GM19372 (cell line): ENCODE measurements around the gene DAW1.
"Not testable (repeated sequence)": the region's sequence is repeated elsewhere in the genome, so short reads cannot be mapped to it uniquely, and the experiment has no call there.

Experiments
- ATAC-seq: cut with Tn5 transposase; IDR thresholded peaks from one replicate; pipeline ENCODE4 v1.9.1; 2021; ENCODE audit warnings: mild to moderate bottlenecking, low read depth, moderate library complexity; ENCODE audit not compliant: unreplicated experiment

Gene DAW1, protein sequence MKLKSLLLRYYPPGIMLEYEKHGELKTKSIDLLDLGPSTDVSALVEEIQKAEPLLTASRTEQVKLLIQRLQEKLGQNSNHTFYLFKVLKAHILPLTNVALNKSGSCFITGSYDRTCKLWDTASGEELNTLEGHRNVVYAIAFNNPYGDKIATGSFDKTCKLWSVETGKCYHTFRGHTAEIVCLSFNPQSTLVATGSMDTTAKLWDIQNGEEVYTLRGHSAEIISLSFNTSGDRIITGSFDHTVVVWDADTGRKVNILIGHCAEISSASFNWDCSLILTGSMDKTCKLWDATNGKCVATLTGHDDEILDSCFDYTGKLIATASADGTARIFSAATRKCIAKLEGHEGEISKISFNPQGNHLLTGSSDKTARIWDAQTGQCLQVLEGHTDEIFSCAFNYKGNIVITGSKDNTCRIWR

DNA sequence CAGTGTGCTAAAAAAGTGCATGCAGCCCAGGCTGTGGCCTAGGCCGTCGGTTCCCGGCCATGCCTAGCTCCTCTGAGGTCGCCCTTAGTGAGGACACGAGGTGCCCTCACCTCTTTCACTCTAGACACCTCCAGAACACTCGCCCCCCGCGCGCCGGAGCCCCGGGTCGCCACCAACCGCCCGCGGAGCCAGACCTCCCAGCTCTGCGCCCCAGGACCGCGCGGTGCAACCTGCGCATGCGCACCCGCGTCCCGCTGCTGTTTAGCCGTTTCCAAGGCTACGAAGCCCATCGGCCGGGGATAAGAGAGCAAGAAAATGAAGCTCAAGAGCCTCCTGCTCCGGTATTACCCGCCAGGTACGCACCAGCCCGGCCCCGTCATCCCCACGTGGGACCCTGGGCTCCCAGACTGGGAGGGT lies at the start of gene DAW1:
Gene DAW1 (plus strand): TSS at position 257 of the 417 bp plus-strand sequence. CDS start 59 bp downstream, at position 316.
- ATAC-seq = no peak

DNA sequence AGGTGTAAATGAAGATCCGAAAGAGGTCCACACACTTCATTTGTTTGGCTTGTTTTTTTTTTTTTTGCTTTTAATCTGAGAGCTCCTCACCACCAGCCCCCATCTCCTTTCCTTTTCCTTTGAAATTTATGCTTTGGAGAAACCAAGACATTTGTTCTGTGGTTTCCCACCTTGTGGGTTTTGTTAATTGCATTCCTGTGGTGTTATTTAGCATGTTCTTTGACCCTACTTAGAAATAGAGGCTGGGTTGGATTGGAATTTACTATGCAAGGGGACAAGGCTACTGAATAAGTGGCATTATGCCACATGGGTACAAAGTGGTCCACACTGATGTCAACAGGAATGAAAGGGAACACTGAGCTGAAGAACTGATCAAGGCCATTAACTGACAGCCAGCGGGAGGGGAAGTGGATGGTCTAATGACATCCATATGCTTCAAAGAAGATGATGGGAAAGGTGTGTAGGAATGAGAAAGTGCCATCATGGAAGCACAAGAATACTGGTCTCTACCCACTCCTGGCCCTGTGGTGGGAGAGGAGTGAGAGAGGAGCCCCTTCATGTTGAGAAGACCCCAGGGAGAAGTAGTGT lies 48.9 kb upstream of the DAW1 start:
- no peak for ATAC-seq

DNA sequence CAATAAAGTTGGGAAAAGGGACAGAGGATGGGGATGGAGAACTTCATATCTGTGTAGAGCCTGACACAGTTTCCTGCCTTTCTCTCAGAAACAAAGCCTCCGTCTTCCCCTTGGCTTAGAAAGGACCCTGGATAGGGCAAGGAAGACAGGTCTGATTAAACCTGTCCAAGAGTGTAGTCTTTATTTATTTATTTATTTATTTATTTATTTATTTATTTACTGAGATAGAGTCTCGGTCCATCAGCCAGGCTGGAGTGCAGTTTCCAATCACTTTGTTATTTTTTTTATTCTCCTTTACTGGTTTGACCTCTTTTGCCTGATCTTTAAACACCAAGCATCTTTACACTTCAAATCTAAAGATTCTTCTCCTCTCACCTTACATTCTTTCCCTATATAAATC lies 47.5 kb upstream of the DAW1 start:
- no peak for ATAC-seq

DNA sequence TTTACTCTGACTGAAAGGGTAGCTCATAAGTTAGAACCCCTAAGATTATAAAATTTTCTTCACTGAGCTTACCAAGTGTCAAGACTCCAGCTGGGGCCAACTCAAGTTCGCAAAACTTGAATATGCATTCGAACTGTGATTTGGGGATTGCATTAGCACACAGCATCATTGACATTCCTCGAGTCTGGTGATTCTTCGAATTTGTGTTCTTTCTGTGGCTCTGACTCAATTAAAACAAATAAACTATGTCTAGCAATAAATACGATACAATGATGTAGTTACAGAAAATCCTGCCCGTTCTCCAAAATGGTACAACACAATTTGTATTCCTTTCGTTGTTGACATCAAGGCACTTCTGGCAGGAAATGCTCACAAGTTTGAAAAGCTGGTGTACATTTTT lies 46.7 kb upstream of the DAW1 start:
- no peak for ATAC-seq

DNA sequence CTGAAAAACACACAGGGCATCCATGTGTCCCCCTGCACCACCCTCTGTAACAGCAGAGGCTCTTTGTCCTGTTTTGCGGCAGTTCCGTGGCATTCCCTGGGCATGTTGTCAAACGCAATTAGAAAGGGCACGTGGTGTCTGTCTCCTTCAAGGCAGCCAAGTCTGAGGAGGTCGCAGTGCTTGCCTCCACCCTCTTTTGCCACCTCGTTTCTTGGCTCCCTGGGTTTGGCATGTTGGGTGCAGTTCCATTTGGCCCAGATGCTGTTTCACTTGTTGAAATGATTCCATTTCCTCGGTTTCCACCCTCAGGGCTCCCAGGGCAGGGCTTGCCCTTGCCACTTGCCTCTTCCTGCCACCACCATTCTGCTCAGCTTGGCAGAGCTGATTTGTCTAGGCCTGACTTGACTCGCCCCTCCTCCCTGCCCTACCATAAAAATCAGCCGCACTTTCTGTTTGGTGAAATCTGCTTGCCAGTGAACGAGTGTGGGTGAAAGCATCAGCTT lies 45.4 kb upstream of the DAW1 start:
- ATAC-seq = no peak

DNA sequence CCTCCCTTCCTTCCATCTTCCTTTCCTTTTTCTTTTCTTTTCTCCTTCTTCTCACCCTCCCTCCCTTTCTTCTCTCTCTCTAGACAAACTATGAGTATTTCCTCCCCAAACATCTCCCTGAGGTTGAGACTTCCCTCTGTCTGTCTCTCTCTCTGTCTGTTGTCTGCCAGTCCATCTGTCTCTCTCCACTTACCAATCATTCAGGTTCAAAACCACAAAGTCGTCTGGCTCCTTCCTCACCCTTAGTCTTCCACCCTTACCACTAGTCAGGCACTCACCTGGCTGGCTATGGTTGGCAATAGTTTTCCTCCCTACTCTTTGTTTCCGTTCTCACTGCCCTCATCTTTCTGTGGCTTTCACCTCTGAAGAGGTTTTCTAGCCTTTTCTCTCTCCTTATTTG lies 44.9 kb upstream of the DAW1 start:
- no peak for ATAC-seq

DNA sequence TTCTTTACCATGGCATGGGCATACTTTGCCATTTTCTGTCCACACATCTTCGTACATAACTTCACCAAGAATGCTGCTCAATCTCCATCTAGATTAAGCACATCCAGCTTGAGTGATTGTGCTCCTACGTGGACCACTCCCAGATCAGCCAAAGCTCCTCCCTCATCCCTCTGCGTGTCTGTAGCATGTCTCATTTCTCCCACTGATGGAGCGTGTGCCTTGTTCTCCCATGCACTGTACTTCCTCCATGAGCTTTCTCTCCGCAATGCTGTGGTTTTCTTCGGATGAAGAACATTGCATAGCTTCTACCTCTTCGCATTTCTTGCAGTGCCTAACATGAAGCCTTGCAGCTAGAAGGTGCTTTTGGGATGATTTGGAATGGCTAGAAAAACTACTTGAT lies 44.3 kb upstream of the DAW1 start:
- ATAC-seq = no peak

DNA sequence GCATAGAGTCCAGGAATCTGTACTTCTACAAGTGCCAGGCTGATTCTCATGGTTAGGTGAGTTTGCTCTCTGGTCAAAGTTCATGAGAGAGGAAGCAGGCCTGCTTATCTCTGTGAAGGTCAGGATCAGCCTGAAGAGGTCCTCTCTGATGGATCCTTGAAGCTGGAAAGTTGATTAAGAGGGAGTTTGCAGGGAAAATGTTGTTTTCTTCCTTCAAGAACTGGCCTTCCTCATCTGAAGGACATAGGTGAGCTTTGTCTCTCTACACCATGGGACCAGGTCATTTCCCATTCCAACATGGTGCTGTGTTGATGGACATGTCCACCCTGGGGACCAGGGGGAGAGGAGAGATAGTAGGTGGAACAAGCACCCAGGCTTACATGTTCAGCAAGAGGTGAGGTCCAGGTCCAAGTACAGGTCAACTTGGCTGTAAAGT lies 42.9 kb upstream of the DAW1 start:
- ATAC-seq = no peak

DNA sequence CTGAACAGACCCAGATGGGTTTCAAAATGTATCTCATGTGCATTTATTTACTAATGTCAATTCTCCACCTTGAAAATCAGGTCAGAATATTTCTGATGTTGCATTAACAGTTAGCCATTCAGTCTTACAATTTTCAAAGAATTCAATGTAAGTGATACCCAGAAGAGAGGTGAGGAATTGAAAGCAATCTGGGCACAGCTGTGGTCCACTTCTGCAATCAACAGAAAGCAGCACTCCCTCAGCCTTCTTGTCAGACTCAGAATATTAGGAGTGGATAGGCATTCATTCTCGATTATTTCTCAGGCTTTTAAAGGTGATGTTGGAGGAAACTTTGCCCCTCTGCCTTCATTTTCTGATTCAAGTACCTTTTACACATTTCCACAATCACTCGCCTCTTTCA lies 42.1 kb upstream of the DAW1 start:
- ATAC-seq = no peak

DNA sequence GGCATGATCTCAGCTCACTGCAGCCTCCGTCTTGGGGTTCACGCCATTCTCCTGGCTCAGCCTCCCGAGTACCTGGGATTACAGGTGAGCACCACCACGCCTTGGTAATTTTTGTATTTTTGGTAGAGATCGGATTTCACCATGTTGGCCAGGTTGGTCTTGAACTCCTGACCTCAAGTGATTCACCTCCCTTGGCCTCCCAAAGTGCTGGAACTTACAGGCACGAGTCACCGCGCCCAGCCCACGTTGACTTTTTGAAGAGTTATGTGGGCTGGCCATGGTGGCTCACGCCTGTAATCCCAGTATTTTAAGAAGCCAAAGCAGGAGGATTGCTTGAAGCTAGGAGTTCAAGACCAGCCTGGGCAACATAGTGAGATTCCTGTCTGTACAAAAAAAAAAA lies 37.0 kb upstream of the DAW1 start:
- ATAC-seq = no peak

DNA sequence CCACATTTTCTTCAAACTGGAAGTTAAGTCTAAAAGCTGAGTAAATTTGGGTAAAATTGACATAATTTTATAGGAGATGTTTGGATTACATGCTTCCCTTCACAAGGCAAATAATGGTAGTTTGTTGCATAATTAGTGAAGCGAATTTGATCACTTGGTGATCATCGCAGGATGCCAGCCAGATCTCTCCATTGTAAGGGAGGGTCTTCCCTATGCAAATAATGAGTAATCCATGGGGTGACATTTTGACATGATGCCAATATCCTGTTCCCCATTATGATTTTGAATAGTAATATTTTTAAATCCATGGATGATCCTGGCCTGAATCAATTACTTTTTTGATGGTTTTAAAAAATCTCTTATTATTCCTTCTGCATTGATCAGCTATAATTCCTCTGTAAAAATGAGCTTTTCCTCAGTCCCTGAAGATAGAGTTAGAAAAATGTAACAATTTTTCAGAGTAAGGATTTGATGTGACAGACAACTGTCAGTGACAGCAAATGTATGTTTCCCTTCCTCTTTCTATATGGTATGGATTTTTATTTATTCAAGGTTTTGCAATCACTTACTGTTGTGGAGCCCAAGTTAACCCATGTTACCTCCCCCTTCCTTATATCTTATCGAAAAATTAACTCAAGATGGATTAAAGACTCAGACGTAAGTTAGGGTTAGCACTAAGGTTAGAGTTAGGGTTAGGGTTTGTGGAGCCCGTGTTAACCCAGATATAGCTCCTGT lies 36.3 kb upstream of the DAW1 start:
- ATAC-seq = no peak

DNA sequence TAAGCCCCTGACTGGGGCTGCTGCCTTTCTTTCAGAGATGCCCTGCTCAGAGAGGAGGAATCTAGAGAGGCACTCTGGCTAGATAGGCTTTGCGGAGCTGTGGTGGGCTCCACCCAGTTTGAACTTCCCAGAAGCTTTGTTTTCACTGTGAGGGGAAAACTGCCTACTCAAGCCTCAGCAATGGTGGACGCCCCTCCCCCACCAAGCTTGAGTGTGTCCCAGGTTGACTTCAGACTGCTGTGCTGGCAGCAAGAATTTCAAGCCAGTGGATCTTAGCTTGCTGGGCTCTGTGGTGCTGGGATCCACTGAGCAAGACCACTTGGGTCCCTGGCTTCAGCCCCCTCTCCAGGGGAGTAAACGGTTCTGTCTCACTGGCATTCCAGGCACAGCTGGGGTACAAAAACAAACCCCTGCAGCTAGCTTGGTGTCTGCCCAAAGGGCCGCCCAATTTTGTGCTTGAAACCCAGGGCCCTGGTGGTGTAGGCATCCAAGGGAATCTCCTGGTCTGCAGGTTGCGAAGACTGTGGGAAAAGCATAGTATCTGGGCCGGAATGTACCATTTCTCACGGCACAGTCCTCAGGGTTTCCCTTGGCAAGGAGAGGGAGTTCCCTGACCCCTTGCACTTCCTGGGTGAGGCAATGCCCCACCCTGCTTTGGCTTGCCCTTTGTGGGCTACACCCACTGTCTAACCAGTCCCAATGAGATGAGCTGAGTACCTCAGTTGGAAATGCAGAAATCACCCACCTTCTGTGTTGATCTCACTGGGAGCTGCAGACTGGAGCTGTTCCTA lies 31.9 kb upstream of the DAW1 start:
- ATAC-seq = not testable (repeated sequence)

DNA sequence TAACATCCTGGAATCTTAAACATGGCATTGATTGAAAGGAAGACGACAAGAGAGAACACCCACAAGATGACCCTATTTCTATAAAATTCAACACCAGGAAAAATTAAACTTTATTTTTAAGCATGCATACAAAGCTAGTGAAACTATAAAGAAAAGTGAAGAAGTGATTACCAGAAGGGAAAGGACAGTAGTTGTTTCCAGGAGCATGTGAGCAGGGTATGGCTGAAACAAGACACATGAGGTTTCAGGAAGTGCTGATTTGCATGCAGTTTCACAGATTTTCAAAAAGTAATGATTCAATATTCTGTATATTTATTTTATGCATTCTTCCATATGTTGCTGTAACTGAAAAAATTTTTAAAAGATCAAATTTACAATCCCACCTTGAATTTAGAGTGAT lies 24.6 kb upstream of the DAW1 start:
- ATAC-seq = peak; percentile 60

DNA sequence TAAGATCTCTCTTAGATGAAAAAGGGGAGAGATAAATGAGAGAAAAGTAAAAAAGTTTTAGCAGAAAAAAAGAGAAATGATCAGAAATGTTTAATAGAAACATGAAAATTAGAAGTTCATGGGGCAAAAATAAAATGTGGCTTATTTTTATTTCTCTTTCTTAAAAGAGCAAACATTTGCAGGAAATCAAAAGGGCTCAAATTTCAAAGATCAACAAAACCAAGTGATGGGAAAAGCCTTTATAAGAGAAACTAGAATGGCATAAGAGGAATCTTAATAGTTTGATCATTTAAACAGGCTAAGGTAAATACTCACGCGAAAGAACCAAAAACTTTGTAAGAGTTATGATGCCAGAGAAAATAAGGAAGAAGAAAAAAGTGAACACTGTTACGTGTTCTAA lies 23.3 kb upstream of the DAW1 start:
- ATAC-seq = no peak

DNA sequence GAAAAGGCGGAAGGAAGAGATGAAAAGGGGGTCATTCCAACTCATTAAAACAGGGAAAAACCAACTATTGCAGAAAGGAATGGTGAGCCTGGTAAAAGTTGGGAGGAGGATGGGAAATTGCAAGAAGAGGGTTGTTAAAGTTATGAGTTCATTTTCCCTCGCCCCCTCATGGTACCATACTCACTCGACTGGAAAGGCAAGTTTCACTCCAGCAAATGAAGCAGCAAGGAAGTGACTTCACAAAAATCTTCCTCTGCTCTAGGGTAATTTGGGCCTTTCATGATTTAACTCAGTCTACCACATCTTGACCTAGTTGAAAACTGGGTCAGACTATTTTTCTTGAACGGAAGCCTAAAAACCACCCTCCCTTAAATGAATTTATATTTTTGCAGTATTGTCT lies 22.8 kb upstream of the DAW1 start:
- peak; percentile 61 for ATAC-seq

DNA sequence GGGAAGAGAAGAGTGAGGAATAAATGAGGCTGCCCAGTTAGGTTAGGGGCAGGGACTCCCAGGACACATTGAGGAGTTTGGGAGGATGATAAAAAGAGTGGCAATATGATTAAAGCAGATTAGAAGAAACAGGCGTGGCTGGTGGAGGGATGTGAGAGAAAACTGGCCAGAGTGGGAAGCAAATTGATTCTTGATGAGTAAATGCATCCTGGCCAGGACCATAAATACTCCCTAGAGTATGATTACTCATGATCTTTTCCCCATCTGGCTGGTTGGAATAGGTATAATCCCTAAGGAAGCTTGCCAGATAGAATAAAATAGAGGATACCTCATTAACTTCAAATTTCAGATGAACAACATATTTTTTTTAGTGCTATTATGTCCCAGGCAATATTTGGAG lies 21.5 kb upstream of the DAW1 start:
- no peak for ATAC-seq

DNA sequence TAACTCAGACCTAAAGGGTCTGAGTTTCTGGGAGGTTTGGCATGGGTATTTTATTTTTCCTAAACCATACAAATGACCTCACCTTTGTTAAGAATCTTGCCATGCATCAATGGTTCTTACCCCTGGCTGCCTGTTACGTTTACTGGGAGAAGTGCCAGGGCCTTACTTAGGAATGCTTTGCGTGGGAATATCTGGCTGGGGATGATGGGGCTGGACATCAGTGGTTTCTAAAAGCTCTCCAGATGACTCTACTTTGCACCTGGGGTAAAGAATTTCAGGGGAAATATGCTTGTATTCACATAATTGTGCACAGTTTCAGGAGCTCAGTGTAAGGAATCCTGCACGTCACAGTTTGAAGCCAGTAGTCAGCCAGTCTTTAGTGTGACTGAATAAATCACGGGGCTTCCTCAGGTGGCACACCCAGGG lies 18.2 kb upstream of the DAW1 start:
- ATAC-seq = no peak

DNA sequence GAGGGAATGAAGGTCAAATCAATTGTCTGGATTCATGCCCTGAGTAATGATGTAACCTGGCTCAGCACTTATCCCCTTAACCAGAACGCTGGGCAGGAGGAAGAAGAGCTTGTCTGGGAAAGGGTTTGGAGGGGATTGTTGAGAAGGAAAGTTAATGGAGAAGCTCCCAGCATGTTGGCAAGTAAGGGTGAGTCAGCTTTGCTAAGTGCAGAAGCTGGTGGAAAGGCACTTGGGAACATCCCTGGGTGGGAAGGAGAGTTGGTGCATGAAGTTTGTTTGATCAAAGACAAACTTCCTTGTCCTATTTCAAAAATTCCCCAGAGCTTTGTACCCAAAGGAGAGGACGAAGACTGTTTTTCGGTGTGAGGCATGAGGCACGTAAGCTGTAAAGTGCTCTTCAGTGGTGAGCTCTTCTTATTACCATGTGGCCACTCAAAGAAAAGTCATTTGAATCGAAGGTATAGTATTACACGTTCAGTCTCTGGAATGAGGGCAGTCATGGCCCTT lies 17.6 kb upstream of the DAW1 start:
- no peak for ATAC-seq

DNA sequence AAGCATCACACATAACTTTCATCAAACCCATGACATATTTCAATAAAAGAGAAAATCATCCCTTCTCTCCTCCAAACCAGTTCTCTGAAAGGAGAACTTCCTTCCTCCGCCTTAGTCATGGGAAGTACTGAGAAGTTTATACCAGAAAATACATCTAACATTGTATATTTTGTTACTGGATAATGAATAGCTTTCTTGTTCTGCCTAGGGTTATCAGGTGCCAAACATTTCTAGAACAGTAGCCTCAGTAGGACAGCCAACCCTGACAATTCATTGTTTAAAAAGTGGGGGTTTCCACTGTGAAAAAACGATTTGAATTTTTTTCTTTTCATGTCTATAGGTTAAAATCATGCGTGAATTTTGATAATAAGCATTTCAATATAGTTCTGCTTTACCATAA lies 16.0 kb upstream of the DAW1 start:
- ATAC-seq = no peak

DNA sequence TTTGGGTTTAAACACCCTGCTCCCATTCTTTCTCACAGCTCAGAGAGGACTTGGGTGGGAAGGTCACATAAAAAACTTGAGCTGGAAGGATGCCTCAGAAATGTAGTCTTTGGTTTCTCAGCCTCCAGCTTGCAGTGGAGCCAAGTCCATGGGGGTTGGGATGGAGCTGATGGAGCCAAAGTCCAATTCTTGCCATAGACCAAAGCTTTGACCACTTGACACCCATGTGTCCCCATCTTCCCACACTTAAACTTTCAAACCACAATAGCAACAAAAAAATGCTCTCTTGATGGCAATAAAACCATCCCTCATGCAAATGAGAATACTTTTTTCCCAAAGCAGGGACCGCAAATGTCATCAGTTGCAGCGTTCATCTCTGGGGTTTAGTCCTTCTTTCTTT lies 14.7 kb upstream of the DAW1 start:
- no peak for ATAC-seq
